Measurements from ENCODE around the gene ZNF865. TPM values are rescaled to one million over a fixed set of nuclear protein-coding genes. Genes with fewer than 3 reads are reported as not detected.

The ZNF865 gene
- total RNA-seq, 1 donor from 2014 or later = 20.3 TPM

DNA sequence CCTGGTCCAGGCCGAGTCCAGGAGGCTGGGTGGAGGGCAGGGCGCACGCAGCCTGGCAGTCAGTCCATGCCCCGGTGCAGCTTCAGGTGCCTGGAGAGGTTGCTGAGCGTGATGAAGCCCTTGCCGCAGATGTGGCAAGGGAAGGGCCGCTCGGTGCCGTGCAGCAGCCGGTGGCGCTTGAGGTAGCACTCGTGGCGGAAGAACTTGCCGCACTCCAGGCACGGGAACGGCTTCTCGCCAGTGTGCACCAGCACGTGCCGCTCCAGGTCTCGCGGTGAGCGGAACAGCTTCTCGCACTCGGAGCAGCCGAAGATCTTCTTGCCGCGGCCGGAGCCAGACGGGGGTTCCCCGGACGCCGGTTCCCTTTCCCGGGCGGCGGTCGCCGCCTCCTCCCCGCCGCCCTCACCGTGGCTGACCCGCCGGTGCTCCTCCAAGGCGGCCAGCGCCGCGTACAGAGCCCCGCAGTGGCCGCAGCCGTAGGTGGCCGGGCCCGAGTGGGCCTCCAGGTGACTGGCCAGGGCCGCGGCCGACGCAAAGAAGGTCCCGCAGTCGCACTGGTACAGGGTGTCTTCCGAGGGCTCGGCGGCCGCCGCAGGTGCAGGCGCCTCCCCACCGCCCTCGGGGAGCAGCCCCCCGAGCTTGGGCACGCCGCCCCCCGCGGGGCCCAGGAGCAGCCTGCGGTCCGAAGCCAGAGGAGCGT is 12.9 kb upstream of the ZNF865 start:
- H3K27me3 Mint-ChIP-seq (ENCODE audit: low read depth) = no peaks in the 10 kb centered on the region
- H3K36me3 Mint-ChIP-seq (ENCODE audit: low read depth) = peaks cover 27% of the 10 kb centered on the region
- H3K27ac Mint-ChIP-seq (ENCODE audit: unreplicated experiment) = no peak overlapping the region
- DNase-seq (ENCODE audit: low read depth, low spot score) = no peak
- no peaks in the 10 kb centered on the region for H3K9me3 Mint-ChIP-seq
- H3K4me1 Mint-ChIP-seq = peaks cover 3% of the 10 kb centered on the region
- no peak overlapping the region for H3K4me3 Mint-ChIP-seq
- TF ChIP-seq, protein P1, sequence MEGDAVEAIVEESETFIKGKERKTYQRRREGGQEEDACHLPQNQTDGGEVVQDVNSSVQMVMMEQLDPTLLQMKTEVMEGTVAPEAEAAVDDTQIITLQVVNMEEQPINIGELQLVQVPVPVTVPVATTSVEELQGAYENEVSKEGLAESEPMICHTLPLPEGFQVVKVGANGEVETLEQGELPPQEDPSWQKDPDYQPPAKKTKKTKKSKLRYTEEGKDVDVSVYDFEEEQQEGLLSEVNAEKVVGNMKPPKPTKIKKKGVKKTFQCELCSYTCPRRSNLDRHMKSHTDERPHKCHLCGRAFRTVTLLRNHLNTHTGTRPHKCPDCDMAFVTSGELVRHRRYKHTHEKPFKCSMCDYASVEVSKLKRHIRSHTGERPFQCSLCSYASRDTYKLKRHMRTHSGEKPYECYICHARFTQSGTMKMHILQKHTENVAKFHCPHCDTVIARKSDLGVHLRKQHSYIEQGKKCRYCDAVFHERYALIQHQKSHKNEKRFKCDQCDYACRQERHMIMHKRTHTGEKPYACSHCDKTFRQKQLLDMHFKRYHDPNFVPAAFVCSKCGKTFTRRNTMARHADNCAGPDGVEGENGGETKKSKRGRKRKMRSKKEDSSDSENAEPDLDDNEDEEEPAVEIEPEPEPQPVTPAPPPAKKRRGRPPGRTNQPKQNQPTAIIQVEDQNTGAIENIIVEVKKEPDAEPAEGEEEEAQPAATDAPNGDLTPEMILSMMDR (conservative IDR thresholded peaks at IDR 0.05) = no peak

DNA sequence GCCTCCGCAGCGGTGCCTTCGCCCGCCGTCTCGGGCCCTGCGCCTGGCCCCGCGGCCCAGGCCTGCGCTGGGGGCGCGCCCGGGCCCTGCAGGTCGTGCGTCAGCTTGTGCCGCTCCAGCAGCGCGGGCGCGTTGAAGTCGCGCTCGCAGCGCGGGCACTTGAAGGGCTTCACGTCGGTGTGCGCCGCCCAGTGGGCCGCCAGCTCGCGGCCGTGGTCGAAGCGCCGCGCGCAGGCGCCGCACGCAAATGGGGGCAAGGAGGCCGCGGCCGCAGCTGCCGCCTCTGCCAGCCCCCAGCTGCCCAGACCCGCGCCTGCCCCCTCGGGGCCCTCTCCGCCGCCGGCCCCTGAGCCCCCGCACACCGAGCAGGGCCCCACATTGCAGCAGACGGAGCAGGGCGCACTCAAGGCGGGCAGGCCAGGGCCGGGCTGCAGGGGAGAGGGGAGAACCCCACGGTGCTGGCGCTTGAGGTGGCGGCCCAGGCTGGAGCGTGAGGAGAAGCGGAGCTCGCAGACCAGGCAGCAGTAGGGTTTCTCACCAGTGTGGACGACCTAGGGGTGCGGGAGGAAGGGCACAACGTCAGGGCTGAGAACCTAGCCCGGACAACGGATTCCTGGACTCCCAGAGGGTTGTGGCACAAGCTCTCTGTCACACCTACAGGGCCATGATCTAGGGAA is 12.2 kb upstream of the ZNF865 start:
- Mint-ChIP-seq H3K36me3 (ENCODE audit: low read depth) (peaks cover 27% of the 10 kb centered on the region), H3K9me3 (no peaks in the 10 kb centered on the region), H3K27ac (ENCODE audit: unreplicated experiment) (no peak overlapping the region), H3K4me3 (peak overlapping the region; percentile 15), H3K27me3 (ENCODE audit: low read depth) (no peaks in the 10 kb centered on the region), H3K4me1 (peaks cover 3% of the 10 kb centered on the region)
- TF ChIP-seq, protein P1 (conservative IDR thresholded peaks at IDR 0.05) = no peak
- DNase-seq (ENCODE audit: low read depth, low spot score) = no peak

DNA sequence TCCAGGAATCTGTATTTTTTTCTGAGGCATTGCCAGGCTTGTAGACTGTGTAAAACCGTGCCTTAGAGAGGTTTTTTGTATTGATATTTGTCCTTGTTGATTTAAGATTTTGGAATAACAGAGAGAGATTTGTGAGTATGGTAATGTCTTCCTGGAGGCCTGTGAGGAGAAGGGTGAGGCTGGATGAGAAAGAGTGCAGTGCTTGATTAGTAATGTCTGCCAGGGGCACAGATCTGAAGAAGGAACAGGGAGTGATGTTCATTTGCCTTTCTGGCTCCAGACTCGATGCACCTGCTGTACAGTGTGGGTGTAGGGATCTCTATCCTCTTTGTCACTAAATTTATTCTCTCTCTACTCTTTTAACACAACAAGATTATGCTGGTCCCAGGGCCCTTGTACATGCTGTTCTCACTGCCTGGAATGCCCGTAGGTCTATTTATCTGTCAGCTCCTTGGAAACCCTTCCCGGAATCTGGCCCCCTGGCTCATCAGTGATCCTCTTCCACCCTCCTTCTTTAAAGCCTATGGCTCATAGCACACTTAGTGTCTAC is 10.4 kb upstream of the ZNF865 start:
- Mint-ChIP-seq H3K36me3 (ENCODE audit: low read depth) (peaks cover 32% of the 10 kb centered on the region), H3K9me3 (peaks cover 5% of the 10 kb centered on the region), H3K27me3 (ENCODE audit: low read depth) (no peaks in the 10 kb centered on the region), H3K27ac (ENCODE audit: unreplicated experiment) (no peak overlapping the region), H3K4me1 (peaks cover 7% of the 10 kb centered on the region), H3K4me3 (peak overlapping the region; percentile 27)
- no peak for DNase-seq (ENCODE audit: low read depth, low spot score)
- TF ChIP-seq, protein P1 (conservative IDR thresholded peaks at IDR 0.05) = no peak

DNA sequence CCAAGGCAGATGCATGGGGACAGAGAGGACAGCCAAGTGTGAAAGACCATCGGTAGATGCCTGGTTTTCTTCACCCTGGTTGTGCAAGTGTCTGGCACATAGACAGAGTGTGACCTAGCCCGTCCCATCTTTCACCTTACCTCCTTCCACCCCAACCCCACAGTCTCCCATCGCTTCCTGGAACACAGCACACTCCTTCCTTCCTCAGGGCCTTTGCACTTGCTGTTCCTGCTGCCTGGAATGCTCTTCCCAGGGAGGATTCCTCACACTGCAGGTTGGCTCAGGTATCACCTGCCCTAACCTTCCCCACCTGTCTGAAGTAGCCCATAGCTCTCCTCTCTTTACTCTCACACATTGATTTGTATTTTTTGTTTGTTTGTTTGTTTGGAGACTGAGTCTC is 9.1 kb upstream of the ZNF865 start:
- no peak for DNase-seq (ENCODE audit: low read depth, low spot score)
- Mint-ChIP-seq H3K27me3 (ENCODE audit: low read depth) (no peaks in the 10 kb centered on the region), H3K36me3 (ENCODE audit: low read depth) (peaks cover 32% of the 10 kb centered on the region), H3K4me1 (peaks cover 13% of the 10 kb centered on the region), H3K4me3 (peak overlapping the region; percentile 29), H3K9me3 (peaks cover 5% of the 10 kb centered on the region), H3K27ac (ENCODE audit: unreplicated experiment) (no peak overlapping the region)
- TF ChIP-seq, protein P1 (conservative IDR thresholded peaks at IDR 0.05) = no peak

DNA sequence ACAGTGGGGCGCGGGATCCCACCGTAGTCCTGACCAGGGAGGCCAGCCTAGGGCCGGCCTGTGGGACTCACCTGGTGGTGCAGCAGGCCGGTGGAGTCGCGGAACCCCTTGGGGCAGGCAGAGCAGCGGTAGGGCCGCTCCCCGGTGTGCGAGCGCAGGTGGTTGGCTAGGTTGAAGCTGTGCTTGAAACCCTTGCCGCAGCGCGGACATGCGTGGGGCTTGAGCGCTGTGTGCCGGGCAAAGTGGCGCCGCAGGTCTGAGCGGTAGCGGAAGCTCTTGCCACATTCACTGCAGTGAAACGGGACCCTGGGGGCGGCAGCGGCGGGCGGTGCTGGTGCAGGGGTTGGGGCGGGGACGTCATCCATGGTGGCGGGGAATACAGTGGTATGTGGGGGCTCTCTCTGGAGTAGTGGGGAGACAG is 7.9 kb upstream of the ZNF865 start:
- H3K9me3 Mint-ChIP-seq = peaks cover 5% of the 10 kb centered on the region
- TF ChIP-seq, protein P1 (conservative IDR thresholded peaks at IDR 0.05) = no peak
- H3K36me3 Mint-ChIP-seq (ENCODE audit: low read depth) = peaks cover 28% of the 10 kb centered on the region
- no peak overlapping the region for H3K4me3 Mint-ChIP-seq
- H3K27ac Mint-ChIP-seq (ENCODE audit: unreplicated experiment) = no peak overlapping the region
- H3K4me1 Mint-ChIP-seq = peaks cover 14% of the 10 kb centered on the region
- H3K27me3 Mint-ChIP-seq (ENCODE audit: low read depth) = no peaks in the 10 kb centered on the region
- no peak for DNase-seq (ENCODE audit: low read depth, low spot score)
